ENCODE measurements around the gene UNC5C.
A peak's percentile ranks its signal among the peaks of the same experiment; 100 is the strongest.

The UNC5C gene

DNA sequence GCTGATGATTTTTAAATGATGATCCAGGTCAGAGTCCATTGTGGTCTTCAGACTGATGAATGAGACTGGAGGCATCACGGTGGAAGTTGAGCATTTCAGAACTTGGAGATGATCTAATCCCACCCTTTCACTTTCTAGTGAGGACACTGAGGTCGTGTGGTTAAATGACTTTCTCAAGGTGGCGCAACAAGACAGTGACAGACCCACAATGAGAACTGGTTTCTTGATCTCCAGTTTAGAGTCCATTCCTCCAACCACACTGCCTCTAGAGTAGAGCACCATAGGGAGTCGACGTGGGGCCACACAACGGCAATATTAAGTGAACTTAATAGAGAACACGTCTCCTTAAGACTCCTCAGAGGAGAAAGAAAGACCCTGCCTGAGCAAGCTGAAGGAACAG is 381.0 kb downstream of the UNC5C start:
- TF ChIP-seq, protein P1, sequence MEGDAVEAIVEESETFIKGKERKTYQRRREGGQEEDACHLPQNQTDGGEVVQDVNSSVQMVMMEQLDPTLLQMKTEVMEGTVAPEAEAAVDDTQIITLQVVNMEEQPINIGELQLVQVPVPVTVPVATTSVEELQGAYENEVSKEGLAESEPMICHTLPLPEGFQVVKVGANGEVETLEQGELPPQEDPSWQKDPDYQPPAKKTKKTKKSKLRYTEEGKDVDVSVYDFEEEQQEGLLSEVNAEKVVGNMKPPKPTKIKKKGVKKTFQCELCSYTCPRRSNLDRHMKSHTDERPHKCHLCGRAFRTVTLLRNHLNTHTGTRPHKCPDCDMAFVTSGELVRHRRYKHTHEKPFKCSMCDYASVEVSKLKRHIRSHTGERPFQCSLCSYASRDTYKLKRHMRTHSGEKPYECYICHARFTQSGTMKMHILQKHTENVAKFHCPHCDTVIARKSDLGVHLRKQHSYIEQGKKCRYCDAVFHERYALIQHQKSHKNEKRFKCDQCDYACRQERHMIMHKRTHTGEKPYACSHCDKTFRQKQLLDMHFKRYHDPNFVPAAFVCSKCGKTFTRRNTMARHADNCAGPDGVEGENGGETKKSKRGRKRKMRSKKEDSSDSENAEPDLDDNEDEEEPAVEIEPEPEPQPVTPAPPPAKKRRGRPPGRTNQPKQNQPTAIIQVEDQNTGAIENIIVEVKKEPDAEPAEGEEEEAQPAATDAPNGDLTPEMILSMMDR (IDR thresholded peaks at IDR 0.05; ENCODE audit: low read depth, low read length, missing control alignments) = no peak
- H3K4me3 ChIP-seq (ENCODE audit: low read depth, low read length) = no peak overlapping the region
- in situ Hi-C loops (cut with HindIII; ENCODE audit: low sequenced_read_pairs) = no loop called here
- no peak for DNase-seq (ENCODE audit: low read depth)

- H3K4me3 ChIP-seq (ENCODE audit: low read depth, low read length) = no peak overlapping the region
- TF ChIP-seq, protein P1 (IDR thresholded peaks at IDR 0.05; ENCODE audit: low read depth, low read length, missing control alignments) = peak; percentile 35
- DNase-seq (ENCODE audit: low read depth) = peak; percentile 77
- in situ Hi-C loops (cut with HindIII; ENCODE audit: low sequenced_read_pairs) = no loop called here
Measured at GRCh38 chr4:95165926-95166524, 382.7 kb downstream of the UNC5C start.

DNA sequence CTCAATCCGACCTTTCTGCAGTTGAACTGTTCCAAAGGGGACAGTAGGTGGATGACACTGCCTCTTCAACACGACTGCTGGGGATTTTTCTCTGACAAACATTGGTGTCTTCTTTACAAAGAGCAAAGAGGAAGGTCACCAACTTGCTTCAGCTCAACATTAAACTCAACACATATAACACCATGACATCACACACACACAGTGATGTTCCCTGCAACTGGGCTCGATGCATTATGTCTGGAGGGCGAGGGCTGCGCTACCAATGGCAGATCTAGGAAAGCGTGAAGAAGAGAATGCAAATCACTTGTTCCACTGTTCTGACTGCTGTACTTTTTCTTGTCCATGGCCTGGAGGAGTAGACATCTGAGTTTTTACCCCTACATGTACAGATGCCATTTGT is 385.9 kb downstream of the UNC5C start:
- in situ Hi-C loops (cut with HindIII; ENCODE audit: low sequenced_read_pairs) = loop anchor here (5.0 kb wide), 1 partner anchor 349 kb away; no protein-coding TSS in a partner anchor
- no peak overlapping the region for H3K4me3 ChIP-seq (ENCODE audit: low read depth, low read length)
- TF ChIP-seq, protein P1 (IDR thresholded peaks at IDR 0.05; ENCODE audit: low read depth, low read length, missing control alignments) = no peak
- DNase-seq (ENCODE audit: low read depth) = no peak

DNA sequence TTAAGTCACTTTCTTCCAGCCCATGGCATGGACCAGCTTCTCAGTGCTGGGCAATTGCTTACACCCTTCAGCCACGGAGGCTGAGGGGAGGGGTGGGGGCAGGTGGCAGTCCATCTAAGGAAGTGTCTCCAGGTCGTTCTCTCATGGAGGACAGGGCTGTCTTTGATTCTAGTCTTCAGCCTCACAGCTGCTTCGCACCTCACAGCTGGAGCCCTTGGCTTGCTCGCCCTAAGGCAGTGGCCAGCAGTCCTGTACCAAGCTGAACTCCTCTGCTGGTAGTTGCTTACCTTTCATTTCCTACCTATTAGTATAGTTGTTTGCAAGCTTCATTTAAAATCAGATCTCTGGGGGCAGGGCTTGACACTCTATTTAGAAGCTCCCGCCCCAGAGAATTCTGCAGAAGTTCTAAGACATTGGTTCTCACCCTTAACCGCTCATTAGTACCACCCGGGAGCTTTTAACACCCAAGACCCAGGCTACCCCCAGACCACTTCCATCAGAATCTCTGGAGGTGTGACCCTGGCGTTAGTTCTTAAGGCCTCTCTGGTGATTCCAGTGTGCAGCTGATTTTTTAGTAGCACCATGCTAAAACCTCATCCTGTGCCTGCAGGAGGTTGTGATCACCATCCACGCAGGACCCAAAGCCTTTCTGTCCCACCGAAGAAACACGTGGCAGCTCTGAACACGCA is 386.8 kb downstream of the UNC5C start:
- no peak overlapping the region for H3K4me3 ChIP-seq (ENCODE audit: low read depth, low read length)

DNA sequence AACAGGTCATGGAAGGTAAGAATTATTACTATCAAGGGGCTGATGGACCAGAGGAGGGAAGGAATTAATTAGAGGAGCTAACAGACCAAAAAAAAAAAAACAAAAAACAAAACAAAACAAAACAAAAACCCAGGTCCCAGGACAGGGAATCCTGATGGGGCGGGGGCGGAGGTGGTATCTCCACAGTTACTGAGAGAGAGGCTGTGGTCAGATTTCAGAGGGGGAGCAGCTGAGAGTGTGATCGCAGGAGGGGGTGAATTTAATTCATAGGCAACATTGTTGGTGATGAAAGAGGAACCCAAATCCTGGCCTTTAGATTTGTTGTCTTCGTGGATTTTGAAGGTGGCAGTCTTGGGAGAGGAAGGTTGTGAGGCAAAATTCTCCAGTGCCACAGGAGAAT is 389.4 kb downstream of the UNC5C start:
- TF ChIP-seq, protein P1 (IDR thresholded peaks at IDR 0.05; ENCODE audit: low read depth, low read length, missing control alignments) = no peak
- H3K4me3 ChIP-seq (ENCODE audit: low read depth, low read length) = no peak overlapping the region
- in situ Hi-C loops (cut with HindIII; ENCODE audit: low sequenced_read_pairs) = no loop called here
- DNase-seq (ENCODE audit: low read depth) = no peak

More for the DNA sequence above, 386.8 kb downstream of the UNC5C start:
- DNase-seq (ENCODE audit: low read depth) = no peak
- TF ChIP-seq, protein P1 (IDR thresholded peaks at IDR 0.05; ENCODE audit: low read depth, low read length, missing control alignments) = no peak
- in situ Hi-C loops (cut with HindIII; ENCODE audit: low sequenced_read_pairs) = loop anchor here (5.0 kb wide), 1 partner anchor 350 kb away; no protein-coding TSS in a partner anchor

- in situ Hi-C loops (cut with HindIII; ENCODE audit: low sequenced_read_pairs) = no loop called here
- no peak for DNase-seq (ENCODE audit: low read depth)
- TF ChIP-seq, protein P1 (IDR thresholded peaks at IDR 0.05; ENCODE audit: low read depth, low read length, missing control alignments) = no peak
- no peak overlapping the region for H3K4me3 ChIP-seq (ENCODE audit: low read depth, low read length)
Measured at GRCh38 chr4:95158626-95159025, 390.1 kb downstream of the UNC5C start.
